ENCODE data around the gene ATP8B2.

DNA sequence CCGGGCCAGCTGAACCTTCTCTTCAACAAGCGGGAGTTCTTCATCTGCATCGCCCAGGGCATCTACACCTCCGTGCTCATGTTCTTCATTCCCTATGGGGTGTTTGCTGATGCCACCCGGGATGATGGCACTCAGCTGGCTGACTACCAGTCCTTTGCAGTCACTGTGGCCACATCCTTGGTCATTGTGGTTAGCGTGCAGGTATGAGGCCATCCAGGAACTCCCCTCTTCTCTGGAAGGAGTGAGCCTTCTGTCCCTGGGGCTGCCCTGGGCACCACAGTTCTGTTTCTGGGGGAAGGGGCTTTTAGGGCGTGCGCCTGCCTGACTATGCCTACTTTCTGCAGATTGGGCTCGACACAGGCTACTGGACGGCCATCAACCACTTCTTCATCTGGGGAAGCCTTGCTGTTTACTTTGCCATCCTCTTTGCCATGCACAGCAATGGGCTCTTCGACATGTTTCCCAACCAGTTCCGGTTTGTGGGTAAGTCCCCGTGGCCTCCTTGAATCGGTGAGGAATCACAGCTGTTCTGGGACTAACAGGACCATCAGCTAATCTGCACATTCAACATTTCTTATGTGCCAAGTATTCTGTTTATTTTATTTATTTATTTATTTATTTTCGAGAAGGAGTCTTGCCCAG lies 21.1 kb downstream of the ATP8B2 start:
- no peak for TF ChIP-seq CTCF (IDR thresholded peaks at IDR 0.05)
- TF ChIP-seq YY1 (IDR thresholded peaks at IDR 0.05; ENCODE audit: low read depth): no peak
- no peak for TF ChIP-seq EZH2phosphoT487 (IDR thresholded peaks at IDR 0.05; ENCODE audit: borderline replicate concordance, low read depth)
- TF ChIP-seq RCOR1 (IDR thresholded peaks at IDR 0.05; ENCODE audit: low read length): no peak
- no peak for TF ChIP-seq POLR2AphosphoS5 (IDR thresholded peaks at IDR 0.05; ENCODE audit: low read depth, low read length)
- no peak for TF ChIP-seq EP300 (IDR thresholded peaks at IDR 0.05; ENCODE audit: borderline replicate concordance in 1 of 2, low read depth in 1 of 2, low read length in 1 of 2)
- no peak for TF ChIP-seq IRF3 (IDR thresholded peaks at IDR 0.05; ENCODE audit: low read depth, low read length)
- no peak for TF ChIP-seq MEF2A (IDR thresholded peaks at IDR 0.05; ENCODE audit: borderline replicate concordance, low read depth)
- TF ChIP-seq RFX5 (IDR thresholded peaks at IDR 0.05; ENCODE audit: low read length): no peak
